A549 (cell line): ENCODE results near the gene JKAMP. TPM values are rescaled to one million over a fixed set of nuclear protein-coding genes. Genes with fewer than 3 reads are reported as not detected.
A peak's percentile ranks its signal among the peaks of the same experiment; 100 is the strongest.

Experiments
- ATOH8 ChIP-seq: fragments of 250-450 bp; sonication (Bioruptor Pico); IDR thresholded peaks from 2 replicates; pipeline ENCODE4 v1.5.0; 2020; ENCODE audit warnings: low read depth, mild to moderate bottlenecking, moderate library complexity
- CEBPB ChIP-seq, 2 experiments: fragments of >200 bp in 1 of 2; sonication (Bioruptor Twin) in 1 of 2; formaldehyde crosslinking in 1 of 2; IDR thresholded peaks; 2 replicates each; pipeline ENCODE4 v1.6.1; 2012 to 2016
- CHD4 ChIP-seq: fragments of 200-600 bp; sonication (generic); IDR thresholded peaks from 2 replicates; pipeline ENCODE4 v1.6.1; 2016; ENCODE audit warnings: antibody characterized with exemption, mild to moderate bottlenecking, borderline replicate concordance
- E2F6 ChIP-seq: IDR thresholded peaks from 2 replicates; pipeline ENCODE4 v1.6.1; 2012; ENCODE audit warnings: low read depth, borderline replicate concordance
- EP300 ChIP-seq, 2 experiments: fragments of >200 bp; sonication (Bioruptor Twin); formaldehyde crosslinking; IDR thresholded peaks; 2 replicates in 1 of 2; 3 replicates in 1 of 2; pipeline ENCODE4 v1.6.1; 2016 to 2017
- FOXS1 ChIP-seq: fragments of 250-450 bp; sonication (Bioruptor Pico); IDR thresholded peaks from 2 replicates; pipeline ENCODE4 v1.5.0; 2020; ENCODE audit warnings: mild to moderate bottlenecking, moderate library complexity
- HDAC2 ChIP-seq: fragments of 200-600 bp; sonication (generic); IDR thresholded peaks from 2 replicates; pipeline ENCODE4 v1.6.1; 2016
- HEYL ChIP-seq: fragments of 250-450 bp; sonication (Bioruptor Pico); IDR thresholded peaks from 2 replicates; pipeline ENCODE4 v1.8.0; 2021; ENCODE audit warnings: mild to moderate bottlenecking, moderate library complexity
- HMGXB4 ChIP-seq: fragments of 250-450 bp; sonication (Bioruptor Pico); IDR thresholded peaks from 2 replicates; pipeline ENCODE4 v1.5.0; 2021; ENCODE audit warnings: mild to moderate bottlenecking, moderate library complexity, borderline replicate concordance
- HOXA7 ChIP-seq: fragments of 250-450 bp; sonication (Bioruptor Pico); IDR thresholded peaks from 2 replicates; pipeline ENCODE4 v1.5.0; 2020; ENCODE audit warnings: mild to moderate bottlenecking, moderate library complexity
- HOXB13 ChIP-seq: fragments of 250-450 bp; sonication (Bioruptor Pico); IDR thresholded peaks from 2 replicates; pipeline ENCODE4 v1.5.0; 2020; ENCODE audit warnings: low read depth, mild to moderate bottlenecking, moderate library complexity
- JUN ChIP-seq, 2 experiments: fragments of >200 bp; sonication (Bioruptor Twin); formaldehyde crosslinking; IDR thresholded peaks; 2 replicates in 1 of 2; 3 replicates in 1 of 2; pipeline ENCODE4 v1.6.1; 2016 to 2017
- KDM5A ChIP-seq: fragments of 200-600 bp; sonication (generic); IDR thresholded peaks from 2 replicates; pipeline ENCODE4 v1.6.1; 2016; ENCODE audit warnings: antibody characterized with exemption, mild to moderate bottlenecking
- NR3C1 ChIP-seq: fragments of >200 bp; sonication (Bioruptor Twin); formaldehyde crosslinking; IDR thresholded peaks from 3 replicates; pipeline ENCODE4 v1.6.1; 2017
- PBX3 ChIP-seq: IDR thresholded peaks from 2 replicates; pipeline ENCODE4 v1.6.1; 2012
- POLR2A ChIP-seq: IDR thresholded peaks from 2 replicates; pipeline ENCODE4 v1.6.1; 2012; ENCODE audit warnings: mild to moderate bottlenecking, low read length
- POLR2AphosphoS2 ChIP-seq: conservative IDR thresholded peaks from 2 replicates; pipeline ENCODE4 v1.6.1; 2012; ENCODE audit warnings: low read length, improper control_type of control experiment, inconsistent platforms
- RFX5 ChIP-seq: fragments of 450-650 bp; IDR thresholded peaks from 2 replicates; pipeline ENCODE4 v1.7.1; 2014; ENCODE audit warnings: antibody characterized with exemption, mild to moderate bottlenecking, moderate library complexity
- SMC3 ChIP-seq: fragments of >200 bp; sonication (Bioruptor Twin); formaldehyde crosslinking; IDR thresholded peaks from 3 replicates; pipeline ENCODE4 v1.6.1; 2018; ENCODE audit warnings: inconsistent platforms
- SREBF2 ChIP-seq: fragments of 450-650 bp; IDR thresholded peaks from 2 replicates; pipeline ENCODE4 v1.6.1; 2014; ENCODE audit warnings: mild to moderate bottlenecking, moderate library complexity
- TFCP2L1 ChIP-seq: fragments of 250-450 bp; sonication (Bioruptor Pico); IDR thresholded peaks from 2 replicates; pipeline ENCODE4 v1.5.0; 2021; ENCODE audit warnings: mild to moderate bottlenecking
- TP53 ChIP-seq: fragments of 250-450 bp; sonication (Bioruptor Pico); IDR thresholded peaks from 2 replicates; pipeline ENCODE4 v1.5.0; 2021; ENCODE audit warnings: mild to moderate bottlenecking, moderate library complexity
- ZC3H11A ChIP-seq: fragments of 450-650 bp; IDR thresholded peaks from 2 replicates; pipeline ENCODE4 v1.6.1; 2014; ENCODE audit warnings: antibody characterized with exemption, mild to moderate bottlenecking
- ZFP36 ChIP-seq: fragments of 450-650 bp; IDR thresholded peaks from 2 replicates; pipeline ENCODE4 v1.6.1; 2014; ENCODE audit warnings: borderline replicate concordance; ENCODE audit not compliant: partially characterized antibody
- polyA plus RNA-seq, 4 experiments: library from polyadenylated mRNA; depleted of rRNA in 3 of 4; stranded (reverse); fragments of >200 nt; fragmentation: RNase III in 1 of 4; extraction: RNeasy Plus Mini Kit Qiagen cat#74134 plus additional on column Dnase treatment in 1 of 4; gene quantifications; 2 replicates in 3 of 4; 3 replicates in 1 of 4; pipeline ENCODE4 v1.2.3, GENCODE V29; 2011 to 2017
- TF ChIP-seq, protein P1 (sequence below): fragments of >200 bp; sonication (Bioruptor Twin); formaldehyde crosslinking; IDR thresholded peaks from 2 replicates; pipeline ENCODE4 v1.6.1; 2016
- TF ChIP-seq, protein P2 (sequence below): fragments of 450-650 bp; IDR thresholded peaks from 2 replicates; pipeline ENCODE4 v1.6.1; 2014; ENCODE audit warnings: antibody characterized with exemption

Gene JKAMP
- polyA plus RNA-seq, 2 of the 4 experiments (the other 2 are of a cell fraction): 89.4 to 266 TPM

- TF ChIP-seq ZFP36 (no peak), FOXS1 (CRISPR knock-in tag) (no peak), ZC3H11A (no peak), SMC3 (peak; percentile 25; the same call in 1 of the 3 replicates), SREBF2 (no peak), HOXB13 (CRISPR knock-in tag) (no peak), NR3C1 (no peak), HEYL (no peak), HMGXB4 (CRISPR knock-in tag) (0 out of 2 replicates have a peak, but pooled peaks have one; percentile 53), KDM5A (no peak), E2F6 (peak; percentile 92), PBX3 (no peak), POLR2AphosphoS2 (no peak), RFX5 (no peak), HOXA7 (CRISPR knock-in tag) (no peak), TP53 (no peak), HDAC2 (no peak), JUN (IDR thresholded peaks at IDR 0.05) (peak; percentile 66 to 92), CEBPB (IDR thresholded peaks at IDR 0.05) (no peak), TFCP2L1 (peak; percentile 79; the same call in 1 of the 2 replicates), ATOH8 (CRISPR knock-in tag) (no peak), CHD4 (no peak), POLR2A (peak; percentile 84), EP300 (IDR thresholded peaks at IDR 0.05) (no peak)
- TF ChIP-seq, protein P1, sequence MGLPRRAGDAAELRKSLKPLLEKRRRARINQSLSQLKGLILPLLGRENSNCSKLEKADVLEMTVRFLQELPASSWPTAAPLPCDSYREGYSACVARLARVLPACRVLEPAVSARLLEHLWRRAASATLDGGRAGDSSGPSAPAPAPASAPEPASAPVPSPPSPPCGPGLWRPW: no peak
- TF ChIP-seq, protein P2, sequence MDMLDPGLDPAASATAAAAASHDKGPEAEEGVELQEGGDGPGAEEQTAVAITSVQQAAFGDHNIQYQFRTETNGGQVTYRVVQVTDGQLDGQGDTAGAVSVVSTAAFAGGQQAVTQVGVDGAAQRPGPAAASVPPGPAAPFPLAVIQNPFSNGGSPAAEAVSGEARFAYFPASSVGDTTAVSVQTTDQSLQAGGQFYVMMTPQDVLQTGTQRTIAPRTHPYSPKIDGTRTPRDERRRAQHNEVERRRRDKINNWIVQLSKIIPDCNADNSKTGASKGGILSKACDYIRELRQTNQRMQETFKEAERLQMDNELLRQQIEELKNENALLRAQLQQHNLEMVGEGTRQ: peak; percentile 87
These were observed at the start of gene JKAMP, which contains the start of gene L3HYPDH (continued) for GRCh38 chr14:59483819-59484638.
